IMR-90 (cell line): ENCODE results near the gene ZRANB3. TPM values are rescaled to one million over a fixed set of nuclear protein-coding genes. Genes with fewer than 3 reads are reported as not detected.

Experiments used
- ATAC-seq: fragments of 200-7000 bp; cut with Tn5 transposase; 2 replicates; pipeline ENCODE4 v1.9.1; 2020; ENCODE audit warnings: low read depth, mild to moderate bottlenecking, moderate library complexity
- BruUV-seq: library from RNA; stranded (reverse); fragments of 400-500 nt; replicated peaks from 2 replicates; lab custom pipeline; 2021; lab: Mats Ljungman, UMichigan
- CTCF ChIA-PET: fragments of 300-600 bp; formaldehyde crosslinking; extraction: SDS; loops from one replicate; lab custom pipeline; 2021; ENCODE audit warnings: antibody characterized with exemption; lab: Yijun Ruan, JAX
- POLR2A ChIA-PET: fragments of 300-600 bp; sonication (Branson Sonifier 250); formaldehyde crosslinking; loops from one replicate; lab custom pipeline; 2022; ENCODE audit warnings: antibody characterized with exemption; ENCODE audit not compliant: unreplicated experiment; lab: Charles Lee
- DNase-seq: peaks from one replicate; pipeline ENCODE4 v3.0.0; 2013
- H2AFZ ChIP-seq: replicated peaks from 2 replicates; pipeline ENCODE3; 2013; ENCODE audit warnings: low read length, mild to moderate bottlenecking; ENCODE audit not compliant: poor library complexity
- H2AK5ac ChIP-seq: 2 replicates; pipeline ENCODE4 v1.6.1; 2013; ENCODE audit warnings: low read depth, low read length, inconsistent platforms
- H2AK9ac ChIP-seq: replicated peaks from 2 replicates; pipeline ENCODE3; 2013; ENCODE audit warnings: mild to moderate bottlenecking, low read depth, low read length, moderate library complexity; ENCODE audit not compliant: poor library complexity
- H2BK120ac ChIP-seq: 2 replicates; pipeline ENCODE4 v1.6.1; 2013; ENCODE audit warnings: low read depth, low read length, inconsistent platforms
- H2BK15ac ChIP-seq: 3 replicates; pipeline ENCODE4 v1.6.1; 2013; ENCODE audit warnings: low read depth, low read length, inconsistent platforms
- H2BK20ac ChIP-seq: 2 replicates; pipeline ENCODE4 v1.6.1; 2013; ENCODE audit warnings: low read depth, mild to moderate bottlenecking, inconsistent platforms, low read length, moderate library complexity
- H2BK5ac ChIP-seq: 2 replicates; pipeline ENCODE4 v1.6.1; 2013; ENCODE audit warnings: mild to moderate bottlenecking, low read depth, low read length, inconsistent platforms; ENCODE audit not compliant: poor library complexity, severe bottlenecking
- H3K14ac ChIP-seq: replicated peaks from 2 replicates; pipeline ENCODE4 v1.6.1; 2013; ENCODE audit warnings: low read depth, low read length, inconsistent platforms
- H3K18ac ChIP-seq: 2 replicates; pipeline ENCODE4 v1.6.1; 2013; ENCODE audit warnings: low read depth, low read length, control low read depth
- H3K23ac ChIP-seq: 2 replicates; pipeline ENCODE4 v1.6.1; 2013; ENCODE audit warnings: low read depth, low read length, inconsistent platforms
- H3K27ac ChIP-seq: 2 replicates; pipeline ENCODE4 v1.5.1; 2013; ENCODE audit warnings: mild to moderate bottlenecking, control low read depth, low read length; ENCODE audit not compliant: insufficient read depth
- H3K27me3 ChIP-seq: 2 replicates; pipeline ENCODE4 v1.6.1; 2013; ENCODE audit warnings: low read length; ENCODE audit not compliant: control insufficient read depth, insufficient read depth
- H3K36me3 ChIP-seq: 2 replicates; pipeline ENCODE4 v1.6.1; 2013; ENCODE audit warnings: low read length, mixed read lengths; ENCODE audit not compliant: control insufficient read depth, insufficient read depth
- H3K4ac ChIP-seq: 2 replicates; pipeline ENCODE4 v1.6.1; 2013; ENCODE audit warnings: low read depth, low read length, inconsistent platforms
- H3K4me1 ChIP-seq: 2 replicates; pipeline ENCODE4 v1.6.1; 2013; ENCODE audit warnings: low read length, mixed read lengths; ENCODE audit not compliant: control insufficient read depth, insufficient read depth
- H3K4me2 ChIP-seq: 2 replicates; pipeline ENCODE4 v1.6.1; 2013; ENCODE audit warnings: low read depth, mild to moderate bottlenecking, control low read depth, low read length, moderate library complexity
- H3K4me3 ChIP-seq: 2 replicates; pipeline ENCODE4 v1.5.1; 2013; ENCODE audit warnings: low read depth, mild to moderate bottlenecking, control low read depth, low read length, moderate library complexity; ENCODE audit not compliant: insufficient read depth
- H3K56ac ChIP-seq: 2 replicates; pipeline ENCODE4 v1.6.1; 2013; ENCODE audit warnings: low read length, inconsistent platforms; ENCODE audit not compliant: insufficient read depth; ENCODE audit errors: extremely low read depth
- H3K79me1 ChIP-seq, 2 experiments: 2 replicates each; pipeline ENCODE4 v1.6.1; 2013; ENCODE audit warnings: low read length in 2 of 2, inconsistent platforms in 1 of 2, low read depth in 1 of 2
- H3K9ac ChIP-seq: 2 replicates; pipeline ENCODE4 v1.6.1; 2013; ENCODE audit warnings: low read depth, low read length, control low read depth
- H3K9me1 ChIP-seq: 2 replicates; pipeline ENCODE4 v1.6.1; 2013; ENCODE audit warnings: low read length, inconsistent platforms; ENCODE audit not compliant: insufficient read depth
- H3K9me3 ChIP-seq: 2 replicates; pipeline ENCODE4 v1.6.1; 2013; ENCODE audit warnings: low read length; ENCODE audit not compliant: control insufficient read depth, insufficient read depth
- H4K20me1 ChIP-seq: 2 replicates; pipeline ENCODE4 v1.6.1; 2013; ENCODE audit warnings: low read length, inconsistent platforms; ENCODE audit not compliant: insufficient read depth
- H4K5ac ChIP-seq: 2 replicates; pipeline ENCODE4 v1.6.1; 2013; ENCODE audit warnings: mild to moderate bottlenecking, low read depth, low read length, control low read depth
- H4K8ac ChIP-seq, 2 experiments: 2 replicates each; pipeline ENCODE4 v1.6.1; 2013; ENCODE audit warnings: low read depth in 2 of 2, low read length in 2 of 2, control low read depth in 1 of 2, inconsistent platforms in 1 of 2
- H4K91ac ChIP-seq: 2 replicates; pipeline ENCODE4 v1.6.1; 2013; ENCODE audit warnings: low read depth, low read length, inconsistent platforms; ENCODE audit not compliant: insufficient read depth
- CHD1 ChIP-seq: IDR thresholded peaks from 2 replicates; pipeline ENCODE4 v1.6.1; 2012; ENCODE audit warnings: low read depth, low read length, improper control_type of control experiment
- WGBS, 2 experiments: methylation state at CpG; one replicate each; pipeline versions ENCODE4 v1.1.5 to v1.1.7; 2013; ENCODE audit warnings: missing lambda C conversion rate in 2 of 2; ENCODE audit not compliant: insufficient read length in 1 of 2; ENCODE audit errors: extremely low coverage in 2 of 2; 5-methylcytosine and 5-hydroxymethylcytosine counted together
- dilution Hi-C: fragments of 300-500 bp; cut with HindIII; formaldehyde crosslinking; loops from one replicate; pipeline ENCODE4 v1.14.3; 2018; ENCODE audit warnings: low sequenced_read_pairs; ENCODE audit not compliant: unreplicated experiment
- in situ Hi-C: fragments of 300-500 bp; cut with MboI; formaldehyde crosslinking; loops from 3 replicates; pipeline ENCODE4 v1.14.3; 2019; ENCODE audit warnings: low sequenced_read_pairs, inconsistent platforms, mixed read lengths
- intact Hi-C: fragments of 100-400 bp; cut with micrococcal nuclease; formaldehyde crosslinking; loops from 2 replicates; pipeline ENCODE4 v1.10.0; 2022
- polyA plus RNA-seq, 3 experiments: library from polyadenylated mRNA; depleted of rRNA; stranded (reverse); fragments of >200 nt; gene quantifications; 2 replicates each; pipeline ENCODE4 v1.2.3, GENCODE V29; 2012; ENCODE audit warnings: low replicate concordance in 1 of 3
- total RNA-seq: library from RNA; depleted of rRNA; stranded (reverse); fragments of >200 nt; gene quantifications from 2 replicates; pipeline ENCODE4 v1.2.3, GENCODE V29; 2012

The ZRANB3 gene
- total and polyA plus RNA-seq, 2 of the 4 experiments (the other 2 are of a cell fraction) = 3.4 to 9.3 TPM

DNA sequence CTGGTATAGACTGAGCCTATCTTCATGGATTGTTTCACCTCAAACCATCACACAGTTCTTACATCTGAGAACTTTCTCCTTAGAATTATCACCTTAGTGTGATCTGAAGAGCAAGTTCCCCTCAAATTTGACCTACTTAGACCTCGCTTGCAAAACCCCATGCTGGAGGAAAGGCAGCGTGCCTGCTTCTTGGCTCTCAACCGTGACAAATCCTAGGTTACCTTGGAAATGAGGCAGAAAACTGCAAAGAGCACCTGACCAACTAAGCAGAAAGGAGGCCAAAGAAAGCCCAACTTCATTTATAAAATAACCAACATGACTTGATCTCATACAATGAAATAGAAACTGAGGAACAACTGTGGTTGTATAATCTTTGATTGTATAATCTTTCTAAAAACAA lies 332.5 kb downstream of the ZRANB3 start:
- in situ Hi-C loops = no loop called here
- H3K27ac ChIP-seq = no peak overlapping the region
- CTCF ChIA-PET = no interaction called here

More for the DNA sequence above, 332.5 kb downstream of the ZRANB3 start:
- no peak for TF ChIP-seq CHD1
- H3K27me3 ChIP-seq = no peaks in the 10 kb centered on the region
- no peaks in the 10 kb centered on the region for H3K36me3 ChIP-seq
- no TSS peak for BruUV-seq
- intact Hi-C loops = no loop called here
- no CpG with 5 or more reads among the region's 3 CpGs for WGBS, 2 experiments
- H3K4me2 ChIP-seq = no peak overlapping the region
- H2BK20ac ChIP-seq = no peak overlapping the region
- POLR2A ChIA-PET = no interaction called here
- H2AFZ ChIP-seq = no peak overlapping the region
- no peak overlapping the region for H3K9ac ChIP-seq
- H4K20me1 ChIP-seq = no peaks in the 10 kb centered on the region
- no peak overlapping the region for H4K91ac ChIP-seq
- no peak overlapping the region for H3K14ac ChIP-seq
- H3K79me1 ChIP-seq = no peaks in the 10 kb centered on the region
- H3K18ac ChIP-seq = no peak overlapping the region
- DNase-seq (no peak), ATAC-seq (no peak)
- H4K8ac ChIP-seq = no peak overlapping the region
- H2BK15ac ChIP-seq = no peak overlapping the region
- H4K5ac ChIP-seq = no peak overlapping the region
- H3K56ac ChIP-seq = no peak overlapping the region
- no peak overlapping the region for H3K4me3 ChIP-seq
- dilution Hi-C loops = no loop called here
- no peak overlapping the region for H2AK9ac ChIP-seq
- no peak overlapping the region for H2AK5ac ChIP-seq
- H3K4ac ChIP-seq = no peak overlapping the region
- no peak overlapping the region for H2BK5ac ChIP-seq
- no peak overlapping the region for H3K23ac ChIP-seq
- no peaks in the 10 kb centered on the region for H3K9me3 ChIP-seq
- no peak overlapping the region for H2BK120ac ChIP-seq
- no peaks in the 10 kb centered on the region for H3K9me1 ChIP-seq
- no peaks in the 10 kb centered on the region for H3K4me1 ChIP-seq
